NCI-H2196 treated with DMSO at 0.1 percent for 48 hours (cell line): ENCODE measurements around the gene CLCN4.

ENCODE experiments used
- DNase-seq: peaks from one replicate; lab custom pipeline; 2025; ENCODE audit not compliant: unreplicated experiment; lab: John Stamatoyannopoulos, UW

CLCN4 gene

DNA sequence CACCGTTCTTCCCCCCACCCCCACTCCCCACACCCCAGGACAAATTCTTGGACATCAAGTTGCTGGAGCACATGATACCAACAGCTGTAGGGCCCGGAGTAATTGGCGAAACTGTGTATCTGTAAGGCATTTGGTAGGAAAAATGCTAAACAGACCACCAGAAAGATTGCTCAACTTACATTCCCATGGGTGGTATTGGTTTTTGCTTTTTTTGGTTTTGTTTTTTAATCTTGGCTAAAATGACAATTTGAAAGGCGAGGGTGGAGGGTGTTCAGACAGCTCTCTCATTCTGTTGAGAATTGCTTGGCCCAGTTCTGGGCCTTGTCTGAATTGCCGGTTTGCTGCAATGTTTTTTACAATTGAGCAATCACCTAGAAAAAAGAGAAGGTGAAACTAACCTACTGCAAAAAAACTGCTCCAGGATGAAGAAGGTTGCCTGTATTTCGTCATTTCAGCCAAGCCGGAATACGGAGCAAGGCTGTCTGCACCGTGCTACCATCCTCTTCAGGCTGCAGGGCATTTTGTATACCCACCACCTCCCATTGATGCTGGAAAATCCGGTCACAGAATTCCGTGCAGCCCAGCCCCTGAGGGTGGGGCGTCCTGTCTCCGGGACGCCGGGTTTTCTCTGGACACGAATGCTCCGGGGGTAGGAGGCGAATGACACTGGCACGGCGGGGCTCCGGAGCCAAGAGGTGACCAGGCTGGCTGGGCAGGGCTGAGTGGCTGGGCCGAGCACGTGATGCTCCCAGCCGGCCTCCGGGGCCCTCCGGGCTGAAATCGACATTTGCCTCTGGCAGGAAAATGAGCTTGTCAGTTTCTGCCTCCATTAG lies at the start of gene CLCN4:
CLCN4 (plus strand) TSS at position 777 of the 833 bp plus-strand sequence. CDS start 28,058 bp downstream, outside the sequence.
- peak; percentile 14 for DNase-seq

DNA sequence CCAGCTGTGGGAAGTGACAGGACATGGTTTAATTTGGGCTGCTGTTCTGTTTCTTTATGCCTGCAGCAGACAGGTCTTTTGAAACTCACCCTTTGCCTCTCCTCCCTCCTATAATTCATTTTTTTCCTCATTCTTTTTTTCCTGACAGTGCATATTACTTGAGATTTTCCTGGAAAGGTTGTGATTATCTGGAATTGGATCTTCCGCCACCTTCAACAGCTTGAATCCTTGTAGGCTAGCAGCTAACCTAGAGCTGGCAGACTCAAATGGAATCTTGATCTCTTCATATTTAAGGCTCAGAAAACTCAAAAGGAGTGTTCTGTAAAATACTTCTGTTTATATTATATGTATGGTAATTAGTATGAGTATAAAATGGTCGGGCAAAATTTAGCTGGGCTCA lies 49.3 kb upstream of the CLCN4 start:
- no peak for DNase-seq

DNA sequence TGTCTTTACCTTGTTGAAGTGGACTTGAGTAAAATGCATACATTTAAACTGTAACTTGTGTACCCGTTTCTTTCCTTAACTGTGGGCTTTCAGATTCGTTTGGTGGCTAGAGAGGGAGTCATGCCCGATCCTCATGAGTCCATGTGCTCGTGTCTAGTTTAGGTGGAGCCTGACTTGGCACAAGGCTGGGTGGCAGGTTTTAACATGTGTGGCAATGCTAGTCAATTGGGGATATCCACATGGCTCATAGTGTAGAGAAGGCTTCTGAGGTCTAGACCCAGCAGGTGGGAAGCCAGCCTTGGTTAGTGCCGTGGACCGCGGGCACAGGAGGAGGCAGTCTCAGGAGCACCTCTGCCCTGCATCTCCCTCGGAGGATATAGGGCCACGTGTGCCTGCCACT lies 48.5 kb upstream of the CLCN4 start:
- DNase-seq, result no peak

DNA sequence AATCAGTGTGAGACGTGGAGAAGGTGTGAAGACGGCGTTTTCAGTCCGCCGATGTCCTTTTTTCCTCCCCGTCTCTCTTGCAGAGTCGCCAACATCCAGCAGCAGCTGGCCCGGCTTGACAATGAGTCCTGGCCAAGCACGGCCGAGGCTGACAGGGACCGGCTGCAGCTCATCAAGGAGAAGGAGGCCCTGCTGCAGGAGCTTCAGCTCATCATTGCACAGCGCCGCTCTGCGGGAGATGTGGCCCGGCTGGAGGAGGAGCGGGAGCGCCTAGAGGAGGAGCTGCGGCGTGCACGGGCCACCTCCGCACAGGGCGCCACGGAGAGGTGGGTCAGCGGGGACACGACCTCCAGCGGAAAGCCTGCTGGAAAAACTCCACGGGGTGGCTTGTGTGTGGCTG lies 47.1 kb upstream of the CLCN4 start:
- DNase-seq, result no peak

DNA sequence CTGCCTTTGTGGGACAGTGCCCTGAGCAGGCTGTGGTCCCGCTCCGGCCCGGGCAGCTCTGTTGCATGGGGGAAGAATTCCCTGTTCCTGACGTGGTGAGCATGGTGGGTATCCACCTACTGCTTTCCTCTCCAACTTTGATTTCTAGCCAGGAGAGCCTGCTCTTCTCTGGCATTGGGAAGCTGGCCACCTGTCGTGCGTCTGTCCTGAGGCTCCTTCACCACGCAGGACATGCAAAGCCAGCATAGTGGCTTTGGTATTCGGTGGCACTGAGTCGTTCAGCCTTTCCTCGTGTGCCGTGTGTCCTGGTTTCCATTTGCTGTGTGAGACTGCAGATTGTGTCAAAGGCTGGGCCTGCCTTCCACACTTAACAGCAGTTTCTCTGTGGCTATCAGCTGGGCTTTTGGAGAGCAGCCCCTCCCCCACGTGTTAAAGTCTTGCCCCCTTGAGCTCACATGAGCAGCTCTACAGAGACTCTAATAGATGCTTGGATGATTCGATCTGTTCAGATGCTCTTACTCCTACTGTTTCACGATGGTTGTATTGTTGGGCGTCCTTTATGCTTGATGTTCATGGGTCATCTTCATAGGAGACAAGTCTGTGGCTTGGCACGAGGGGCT lies 46.3 kb upstream of the CLCN4 start:
- no peak for DNase-seq

DNA sequence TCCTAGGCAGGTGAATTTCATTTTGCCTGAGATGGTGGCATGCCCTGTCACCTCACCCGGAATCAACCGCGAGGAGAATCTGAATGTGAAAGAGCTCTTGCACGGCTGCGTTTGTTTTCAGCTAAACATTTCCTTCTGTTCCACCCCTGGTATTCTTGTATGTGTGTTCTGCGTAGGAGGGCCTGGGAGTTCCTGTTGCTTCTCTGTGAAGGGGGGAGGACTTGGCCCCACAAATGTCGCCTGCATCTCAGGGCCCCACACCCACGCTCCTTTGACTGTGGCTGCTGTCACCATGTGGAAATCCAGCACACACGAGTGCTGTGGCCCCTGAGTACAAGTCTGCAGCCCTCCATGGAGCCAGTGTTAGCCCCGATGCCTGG lies 45.8 kb upstream of the CLCN4 start:
- DNase-seq, result no peak

DNA sequence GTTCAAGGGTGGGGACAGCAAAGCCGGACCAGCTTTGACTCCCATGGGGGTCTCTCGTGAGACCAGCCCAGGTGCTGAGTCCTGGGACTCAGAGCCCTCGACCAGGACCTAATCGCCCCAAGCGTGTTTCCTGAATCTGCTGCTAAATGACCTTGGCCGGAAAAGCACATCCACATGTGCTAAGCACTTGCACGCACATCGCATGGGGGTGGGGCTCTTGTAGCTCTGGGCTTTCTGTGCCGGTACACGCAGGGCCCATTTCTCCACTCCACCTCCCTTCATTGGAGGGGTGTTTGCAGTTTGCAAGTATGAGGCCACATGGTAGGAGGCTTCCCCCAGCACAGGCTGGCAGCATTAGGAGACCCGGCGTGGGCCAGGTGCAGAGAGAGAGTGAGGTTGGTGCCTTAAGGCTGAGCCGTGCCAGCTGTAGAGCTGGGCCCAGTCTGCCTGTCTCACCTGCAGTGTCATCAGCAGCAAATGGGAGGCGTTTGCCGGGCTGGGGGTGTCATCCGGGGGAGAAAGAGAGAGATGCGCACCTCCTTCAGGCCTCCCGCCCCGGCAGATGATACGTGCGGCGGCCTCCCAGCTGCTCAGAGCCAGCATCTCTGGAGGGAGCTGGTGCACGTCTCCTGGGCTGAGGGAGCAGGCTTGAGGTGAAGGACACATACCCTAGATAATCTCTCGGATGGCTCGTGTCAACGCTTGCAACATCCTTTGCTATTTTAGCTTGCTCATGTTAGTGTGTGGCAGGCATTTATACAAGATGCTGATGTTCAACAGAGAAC lies 45.2 kb upstream of the CLCN4 start:
- no peak for DNase-seq

DNA sequence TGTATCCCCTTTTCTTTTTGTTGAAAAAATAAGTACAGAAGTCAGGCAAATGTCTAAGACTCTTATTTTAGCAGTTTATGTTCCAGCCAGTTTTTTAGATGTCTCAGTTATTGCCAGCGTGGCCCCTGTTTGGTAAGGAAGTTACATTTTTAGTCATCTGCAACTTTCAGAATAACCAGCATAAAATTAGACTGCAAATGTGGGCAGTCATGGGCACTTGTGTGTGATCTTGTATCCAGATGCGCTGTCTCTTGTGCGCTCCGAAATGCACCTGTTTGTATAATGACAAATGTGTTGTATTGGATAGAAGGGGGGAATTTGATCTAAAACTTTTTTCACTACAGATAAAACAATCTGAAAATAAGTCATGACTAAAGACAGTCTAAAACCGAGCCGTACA lies 44.3 kb upstream of the CLCN4 start:
- no peak for DNase-seq

DNA sequence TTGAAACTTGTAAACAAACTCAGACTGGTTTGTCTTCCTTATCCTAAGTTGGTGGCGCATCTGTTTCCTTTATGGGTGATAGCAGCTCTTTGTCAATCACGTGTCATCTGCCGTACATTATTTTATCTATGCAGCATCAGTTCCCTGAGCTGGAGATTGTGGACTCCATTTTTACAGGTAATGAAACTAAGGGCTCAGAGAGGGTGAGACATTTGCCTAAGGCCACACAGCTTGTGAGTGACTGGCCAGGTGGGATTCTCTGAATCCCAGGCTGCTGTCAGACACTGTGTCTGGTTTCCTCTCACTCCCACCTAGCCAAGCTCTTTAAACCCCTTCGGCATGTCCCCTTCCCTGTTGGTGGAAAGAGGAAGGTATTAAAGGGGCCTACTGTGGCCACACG lies 41.7 kb upstream of the CLCN4 start:
- no peak for DNase-seq

DNA sequence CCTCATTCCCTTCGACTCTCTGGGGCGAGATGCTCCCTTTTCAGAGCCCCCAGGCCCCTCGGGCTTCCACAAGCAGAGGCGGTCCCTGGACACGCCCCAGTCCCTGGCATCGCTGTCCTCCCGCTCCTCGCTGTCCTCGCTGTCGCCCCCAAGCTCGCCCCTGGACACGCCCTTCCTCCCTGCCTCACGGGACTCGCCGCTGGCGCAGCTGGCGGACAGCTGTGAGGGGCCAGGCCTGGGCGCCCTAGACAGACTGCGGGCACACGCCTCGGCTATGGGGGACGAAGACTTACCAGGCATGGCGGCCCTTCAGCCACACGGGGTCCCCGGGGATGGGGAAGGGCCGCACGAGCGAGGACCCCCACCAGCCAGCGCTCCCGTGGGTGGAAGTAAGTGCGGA lies 39.5 kb upstream of the CLCN4 start:
- DNase-seq, result no peak

DNA sequence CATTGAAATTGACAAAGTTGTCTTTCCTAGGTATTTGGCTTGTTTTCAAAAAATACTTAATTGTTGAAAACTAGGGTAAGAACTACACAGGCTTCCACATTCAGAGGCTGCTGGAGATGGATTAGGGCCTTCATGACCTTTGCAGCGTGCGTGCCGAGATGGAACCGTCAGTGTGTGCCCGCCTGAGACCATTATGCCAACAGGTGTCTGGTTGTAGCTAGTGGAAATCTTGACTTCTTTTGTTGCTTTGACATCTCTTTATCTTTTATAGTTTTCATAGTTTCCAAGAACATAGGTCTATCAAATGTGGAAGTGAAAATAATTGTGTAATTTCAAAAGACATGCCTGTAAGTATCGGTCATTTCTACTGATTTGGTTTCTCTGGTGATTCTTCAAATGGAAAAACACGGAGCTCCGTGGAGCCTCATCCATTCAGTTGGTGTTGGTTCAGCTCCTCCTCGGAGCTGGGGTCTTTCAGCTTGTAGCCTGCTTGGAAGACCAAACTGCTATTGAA lies 38.9 kb upstream of the CLCN4 start:
- no peak for DNase-seq

DNA sequence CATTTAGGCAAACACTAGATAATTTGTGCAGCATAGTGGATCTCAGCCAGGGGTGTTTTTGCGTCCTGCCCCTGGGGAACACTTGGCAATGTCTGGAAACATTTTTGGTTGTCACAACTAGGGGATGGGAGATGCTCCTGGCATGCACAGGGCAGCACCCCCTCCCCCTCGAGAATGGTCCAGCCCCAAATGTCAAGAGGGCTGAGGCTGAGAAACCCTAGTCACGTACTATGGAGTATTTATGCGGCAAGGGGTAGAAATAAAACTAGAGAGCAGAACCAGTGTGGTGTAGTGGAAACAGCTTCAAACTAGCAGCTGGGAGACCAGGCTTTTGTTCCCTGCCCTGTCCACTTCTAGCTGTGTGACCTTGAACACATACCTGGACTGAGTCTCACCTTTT lies 38.2 kb upstream of the CLCN4 start:
- no peak for DNase-seq

DNA sequence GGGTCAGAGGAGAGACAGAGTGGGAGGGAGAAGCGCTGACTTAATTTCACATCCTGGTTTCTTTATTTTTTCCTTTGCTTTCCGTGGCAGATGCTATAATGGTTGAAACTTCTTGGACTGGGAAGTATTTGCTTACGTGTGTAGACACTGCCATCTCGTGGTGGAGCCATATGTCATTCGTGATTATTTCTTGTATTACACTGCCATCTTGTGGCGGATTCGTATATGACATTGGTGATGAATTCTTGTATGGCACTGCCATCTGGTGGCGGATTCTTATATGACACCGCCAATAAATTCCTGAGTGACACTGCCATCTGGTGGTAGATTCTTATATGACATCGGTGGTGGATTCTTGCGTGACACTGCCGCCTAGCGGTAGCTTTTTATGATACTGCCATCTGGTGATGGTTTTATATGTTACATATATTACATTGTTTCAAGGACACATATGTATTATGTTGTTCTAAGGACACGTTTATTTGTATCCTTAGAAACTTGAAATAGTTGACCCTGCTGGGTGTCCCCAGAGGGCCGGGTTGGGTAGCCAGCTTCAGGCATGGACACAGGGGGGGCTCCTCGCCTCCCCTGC lies 37.3 kb upstream of the CLCN4 start:
- peak; percentile 51 for DNase-seq

DNA sequence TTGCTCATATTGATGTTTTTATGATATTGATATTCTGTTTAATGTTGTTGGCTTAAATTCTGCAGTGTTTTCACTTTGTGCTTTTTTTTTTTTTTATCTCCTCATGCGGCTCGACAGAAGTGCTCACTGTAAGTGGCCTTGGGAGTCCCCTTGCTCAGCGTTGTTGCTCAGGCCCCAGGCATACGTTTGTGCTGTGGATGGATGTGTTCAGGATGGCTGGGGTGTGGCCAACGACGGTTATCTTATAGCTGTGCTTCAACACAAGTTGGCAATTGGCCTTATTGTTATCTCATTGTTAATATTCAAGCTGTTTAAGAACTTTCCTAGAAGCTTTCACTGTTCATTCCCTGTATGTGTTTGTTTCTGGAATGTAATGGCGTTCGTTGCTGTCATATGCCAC lies 36.4 kb upstream of the CLCN4 start:
- DNase-seq, result no peak

DNA sequence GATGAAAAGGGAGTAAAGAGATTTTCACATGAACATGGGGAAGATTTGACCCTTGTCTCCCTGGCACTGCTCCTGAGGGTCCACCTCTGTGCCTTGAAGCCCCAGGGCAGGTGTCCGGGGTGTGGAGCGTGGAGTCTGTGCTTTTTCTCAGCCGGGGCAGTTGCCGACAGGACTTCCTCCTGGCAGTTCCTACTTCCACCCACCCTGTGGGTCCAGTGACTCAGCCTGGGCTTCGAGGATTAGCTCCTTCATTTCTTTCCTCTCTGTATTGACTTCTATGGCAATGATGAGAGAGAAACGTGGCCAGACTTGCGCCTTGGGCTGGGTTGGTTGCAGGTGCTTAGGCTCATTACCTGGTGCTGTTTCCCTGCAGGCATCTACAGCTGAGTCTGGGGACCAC lies 35.9 kb upstream of the CLCN4 start:
- DNase-seq, result no peak

DNA sequence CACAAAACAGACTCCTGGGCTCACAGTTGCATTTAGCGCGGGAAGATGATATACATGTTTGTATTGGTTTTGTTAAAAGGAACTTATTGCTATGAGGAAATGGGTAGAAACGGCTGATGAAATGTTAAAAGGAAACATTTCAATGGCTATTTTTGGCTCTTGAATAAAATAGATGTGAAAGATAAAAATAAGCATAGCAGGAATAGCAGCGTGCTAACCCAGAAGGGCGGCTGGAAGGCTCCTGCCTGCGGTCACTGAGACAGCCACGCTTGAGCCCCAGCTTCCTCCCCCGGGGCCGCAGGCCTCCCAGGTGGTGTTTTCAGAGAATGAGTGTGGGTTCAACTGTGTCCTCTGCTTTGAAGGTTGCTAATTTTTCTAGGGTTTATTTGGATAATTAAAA lies 35.0 kb upstream of the CLCN4 start:
- no peak for DNase-seq

DNA sequence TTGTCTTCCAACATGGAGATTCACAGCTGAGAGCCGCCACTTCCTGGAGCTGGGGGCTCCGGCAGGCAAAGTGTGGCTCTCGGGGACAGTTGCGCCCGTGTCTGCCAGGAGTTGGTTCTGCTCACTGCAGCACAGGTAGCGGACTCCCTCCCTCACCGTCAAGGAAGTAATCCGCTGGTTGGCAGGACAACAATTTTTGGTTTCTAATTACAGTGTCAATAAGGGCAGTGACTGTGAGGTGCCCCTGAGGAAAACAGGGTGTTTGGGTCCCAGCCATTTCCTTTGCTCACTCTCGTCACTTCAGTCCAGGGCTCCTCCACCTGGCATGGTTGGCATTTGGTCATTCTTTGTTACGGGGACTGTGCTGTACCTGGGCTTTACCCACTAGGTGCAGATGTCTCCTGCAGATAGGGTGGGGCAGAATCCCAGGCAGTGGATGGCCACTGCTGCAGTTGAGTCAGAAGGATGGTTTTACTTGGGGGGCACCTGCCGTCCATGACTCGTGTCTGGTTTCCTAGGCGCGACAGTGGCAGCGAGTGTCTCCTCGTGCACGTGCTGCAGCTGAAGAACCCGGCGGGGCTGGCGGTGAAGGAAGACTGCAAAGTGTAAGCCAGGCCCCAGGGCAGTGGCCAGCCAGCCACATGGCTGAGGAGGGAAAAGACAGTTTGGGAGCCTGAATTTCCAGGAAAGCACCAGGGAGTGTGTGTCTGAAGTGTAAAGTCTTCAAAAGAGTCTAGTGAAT lies 32.1 kb upstream of the CLCN4 start:
- no peak for DNase-seq

DNA sequence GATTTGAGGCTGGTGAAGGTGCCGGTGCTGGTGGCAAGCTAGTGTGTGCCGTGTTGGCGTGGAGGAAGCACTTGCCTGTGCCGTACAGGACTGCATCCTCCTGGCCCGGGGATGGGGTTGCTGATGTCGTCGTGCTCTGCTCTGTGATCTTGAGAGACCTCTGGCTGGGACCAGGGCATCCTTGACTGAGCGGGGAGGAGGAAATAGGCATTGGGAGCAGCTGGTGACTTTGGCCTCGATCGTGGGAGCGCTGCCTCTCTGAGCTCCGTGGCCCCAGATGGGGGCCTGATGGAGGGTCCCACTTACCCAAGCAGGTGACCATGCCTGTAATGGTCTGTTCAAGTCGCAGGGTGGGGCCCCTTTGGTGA lies 31.5 kb upstream of the CLCN4 start:
- DNase-seq, result no peak

DNA sequence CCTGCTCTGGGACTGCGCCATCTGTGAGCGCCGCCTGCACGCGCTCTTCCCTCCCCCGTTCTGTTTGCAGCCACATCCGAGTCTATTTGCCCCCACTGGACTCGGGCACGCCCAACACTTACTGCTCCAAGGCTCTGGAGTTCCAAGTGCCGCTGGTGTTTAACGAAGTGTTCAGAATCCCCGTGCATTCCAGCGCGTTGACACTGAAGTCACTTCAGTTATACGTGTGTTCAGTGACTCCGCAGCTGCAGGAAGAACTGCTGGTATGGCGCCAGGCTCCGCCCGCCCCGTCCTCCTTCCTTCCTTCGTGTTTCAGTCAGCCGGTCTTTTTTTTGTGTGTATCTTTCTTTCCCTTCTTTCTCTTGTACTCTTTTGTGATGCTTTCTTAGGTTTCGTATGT lies 30.7 kb upstream of the CLCN4 start:
- no peak for DNase-seq

DNA sequence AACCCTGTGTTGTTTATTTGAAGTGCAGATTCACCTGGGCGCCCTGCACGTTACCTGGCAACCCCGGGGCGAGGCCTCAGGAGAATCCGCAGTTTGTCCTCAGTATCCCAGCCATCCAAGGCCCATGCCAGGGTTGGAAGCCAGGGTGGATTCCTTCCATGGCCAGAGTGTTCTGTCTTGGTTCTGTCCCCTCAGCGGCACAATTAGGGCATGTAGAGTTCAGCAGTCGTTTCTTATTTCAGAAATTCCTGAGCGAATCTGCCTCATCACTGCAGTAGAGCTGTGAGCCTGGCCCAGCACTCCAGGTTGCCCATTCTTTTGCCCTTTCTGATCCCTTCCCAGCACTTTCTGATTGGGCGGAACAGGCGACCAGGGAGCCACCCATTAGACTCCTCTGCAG lies 29.9 kb upstream of the CLCN4 start:
- DNase-seq, result no peak

DNA sequence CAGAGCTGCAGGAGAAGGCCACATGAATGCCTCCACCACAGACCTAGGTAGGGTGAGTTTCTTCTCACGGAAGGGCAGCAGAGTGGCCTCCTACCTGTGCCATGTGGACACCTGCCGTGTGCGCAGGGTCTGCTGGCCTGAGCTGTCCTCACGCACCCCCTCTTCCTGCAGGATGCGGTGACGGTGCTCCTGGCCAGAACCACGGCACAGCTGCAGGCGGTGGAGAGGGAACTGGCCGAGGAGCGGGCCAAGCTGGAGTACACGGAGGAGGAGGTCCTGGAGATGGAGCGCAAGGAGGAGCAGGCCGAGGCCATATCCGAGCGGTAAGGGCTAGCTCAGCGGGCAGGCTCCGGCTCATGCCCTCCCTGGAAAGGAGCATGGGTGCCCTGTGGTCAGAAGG lies 28.4 kb upstream of the CLCN4 start:
- no peak for DNase-seq
